Adrenal gland (tissue), 5 donors: Measurements from ENCODE around the gene RFLNA.

ENCODE experiments used
- POLR2A ChIP-seq, 2 donors: fragments of 450-650 bp; IDR thresholded peaks; one replicate each; pipeline ENCODE4 v1.6.1; 2017; ENCODE audit warnings: antibody characterized with exemption in 2 of 2, mild to moderate bottlenecking in 2 of 2, moderate library complexity in 1 of 2
- TF ChIP-seq, protein P1 (sequence below), 6 experiments: fragments of 450-650 bp in 4 of 6; fragments of 200-600 bp in 2 of 6; sonication (generic) in 1 of 6; IDR thresholded peaks; 1 replicate in 5 of 6; 2 replicates in 1 of 6; pipeline versions ENCODE4 v1.5.1 to v1.8.0; 2016 to 2021; ENCODE audit warnings: antibody characterized with exemption in 6 of 6, mild to moderate bottlenecking in 2 of 6, moderate library complexity in 1 of 6
- donor health status: DM: no; HTN: no; CAD: no.

DNA sequence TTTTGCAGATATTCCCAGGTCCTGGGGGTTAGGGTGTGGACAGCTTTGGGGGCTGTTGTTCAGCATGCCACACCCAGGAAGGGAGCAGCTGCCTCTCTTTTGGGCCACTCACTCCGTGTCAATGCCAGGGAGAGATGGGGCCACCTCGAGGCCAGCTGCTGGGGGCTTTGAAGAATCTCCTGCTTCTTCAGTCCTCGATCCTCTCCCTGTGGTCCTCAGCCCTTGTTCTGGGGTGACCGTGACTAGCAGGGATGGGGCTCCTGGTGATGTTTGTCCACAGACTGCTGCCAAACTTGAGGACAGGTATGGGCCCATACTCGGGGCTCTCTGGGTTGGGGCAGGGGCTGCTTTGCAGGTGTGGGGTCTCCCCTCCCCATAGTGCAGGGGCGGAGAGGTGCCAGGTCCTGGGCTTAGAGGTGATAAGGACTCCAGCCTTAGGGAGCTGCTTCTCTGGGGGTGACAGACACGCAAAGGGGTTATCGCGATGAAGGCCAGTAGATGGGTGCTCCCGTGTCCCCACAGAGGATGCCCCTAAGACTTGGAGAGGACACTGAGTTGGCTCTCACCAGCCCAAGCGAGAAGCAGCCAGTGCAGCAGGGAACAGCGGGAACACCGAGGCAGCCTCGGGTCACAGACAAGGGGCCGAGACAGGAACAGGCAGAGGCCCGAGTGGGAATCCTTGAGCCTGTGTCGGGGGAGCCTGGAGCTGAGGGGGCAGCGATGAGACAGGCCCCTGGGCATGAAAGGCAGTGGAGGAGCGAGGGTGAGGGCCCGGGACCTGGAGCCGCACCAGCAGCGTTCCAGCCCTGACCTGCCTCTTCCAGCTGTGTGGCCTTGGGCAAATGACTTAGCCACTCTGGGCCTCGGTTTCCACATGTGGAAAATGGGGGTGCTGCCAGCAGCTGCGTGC, 11.1 kb downstream of the RFLNA start:
- TF ChIP-seq, protein P1, sequence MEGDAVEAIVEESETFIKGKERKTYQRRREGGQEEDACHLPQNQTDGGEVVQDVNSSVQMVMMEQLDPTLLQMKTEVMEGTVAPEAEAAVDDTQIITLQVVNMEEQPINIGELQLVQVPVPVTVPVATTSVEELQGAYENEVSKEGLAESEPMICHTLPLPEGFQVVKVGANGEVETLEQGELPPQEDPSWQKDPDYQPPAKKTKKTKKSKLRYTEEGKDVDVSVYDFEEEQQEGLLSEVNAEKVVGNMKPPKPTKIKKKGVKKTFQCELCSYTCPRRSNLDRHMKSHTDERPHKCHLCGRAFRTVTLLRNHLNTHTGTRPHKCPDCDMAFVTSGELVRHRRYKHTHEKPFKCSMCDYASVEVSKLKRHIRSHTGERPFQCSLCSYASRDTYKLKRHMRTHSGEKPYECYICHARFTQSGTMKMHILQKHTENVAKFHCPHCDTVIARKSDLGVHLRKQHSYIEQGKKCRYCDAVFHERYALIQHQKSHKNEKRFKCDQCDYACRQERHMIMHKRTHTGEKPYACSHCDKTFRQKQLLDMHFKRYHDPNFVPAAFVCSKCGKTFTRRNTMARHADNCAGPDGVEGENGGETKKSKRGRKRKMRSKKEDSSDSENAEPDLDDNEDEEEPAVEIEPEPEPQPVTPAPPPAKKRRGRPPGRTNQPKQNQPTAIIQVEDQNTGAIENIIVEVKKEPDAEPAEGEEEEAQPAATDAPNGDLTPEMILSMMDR (IDR thresholded peaks at IDR 0.05): no peak
- TF ChIP-seq POLR2A (IDR thresholded peaks at IDR 0.05): no peak
